Activated CD8-positive, alpha-beta memory T cell treated with anti-CD3 and anti-CD28 coated beads, Interleukin-2, amount 50 U/mL, for 24 hours (primary cell): ENCODE results near the gene AUTS2.

Experiments
- DNase-seq: peaks from one replicate; pipeline ENCODE4 v3.0.0-alpha.2; 2020; ENCODE audit errors: extremely low read depth

The AUTS2 gene

GRCh38 chr7:69935107-69935506, 336.8 kb downstream of the AUTS2 start:
- no peak for DNase-seq

- DNase-seq: no peak
Observed at GRCh38 chr7:69937097-69937496, 338.8 kb downstream of the AUTS2 start.

DNA sequence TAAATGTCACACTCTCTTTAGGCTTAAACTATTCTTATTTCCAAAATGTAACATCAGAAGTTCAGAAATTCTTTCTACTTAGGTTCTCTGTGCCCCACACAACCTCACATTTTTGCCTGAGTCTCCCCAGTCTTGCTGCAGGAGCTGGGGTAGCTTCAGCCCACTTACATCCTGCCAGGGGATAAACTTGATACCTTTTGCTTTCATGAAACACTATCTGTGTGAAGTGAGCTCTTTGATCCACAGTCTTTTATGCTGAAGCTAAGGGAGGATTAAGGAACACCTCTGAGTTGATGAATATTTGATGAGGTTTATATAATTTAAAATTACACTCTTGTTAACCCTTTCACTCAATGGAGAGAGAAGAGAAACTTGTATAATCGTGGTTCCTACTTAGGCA, 341.0 kb downstream of the AUTS2 start:
- no peak for DNase-seq

DNA sequence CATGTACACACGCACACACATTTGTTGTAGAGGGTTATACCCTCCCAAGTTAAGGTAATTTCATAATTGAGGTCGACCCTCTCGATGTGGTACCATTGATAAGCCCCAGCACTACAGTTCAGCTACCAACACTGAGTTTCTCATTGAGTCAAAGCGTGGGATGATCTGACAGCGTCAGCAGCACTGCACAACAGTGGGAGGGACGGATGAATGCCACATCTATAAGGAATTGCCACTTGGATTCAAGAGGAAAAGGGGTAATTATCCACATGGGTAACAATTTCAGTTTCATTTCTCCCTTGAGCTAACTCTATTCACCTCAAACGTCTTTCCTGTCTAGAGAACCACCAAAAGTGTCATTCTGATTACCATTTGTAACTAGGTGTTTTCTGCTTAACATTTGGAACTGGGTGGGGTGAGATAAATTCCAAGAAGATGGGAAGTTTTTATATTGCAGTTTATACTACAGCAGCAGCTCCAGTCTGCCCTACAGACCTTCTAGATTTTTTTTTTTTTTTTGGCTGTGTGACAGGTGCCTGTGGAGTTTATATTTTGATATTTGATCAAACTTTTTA, 342.9 kb downstream of the AUTS2 start:
- DNase-seq: no peak

DNA sequence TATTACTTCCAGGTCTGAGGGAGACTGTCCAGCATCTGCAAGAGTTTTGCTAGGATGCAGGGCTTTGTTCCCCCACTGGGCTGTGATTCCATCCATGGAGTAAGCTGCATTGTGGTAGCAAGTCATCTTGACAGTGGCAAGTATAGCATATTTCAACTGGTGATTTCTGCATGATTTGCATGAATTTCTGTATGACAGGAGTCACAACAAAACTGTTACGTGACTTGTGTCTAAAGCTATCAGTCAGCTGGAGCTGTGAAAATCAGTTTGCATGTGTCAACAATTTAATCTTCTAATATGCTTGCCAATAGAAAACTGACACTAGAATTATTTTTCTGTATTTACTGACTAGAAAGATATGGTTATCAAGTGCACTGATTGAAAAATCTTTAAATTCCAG, 344.3 kb downstream of the AUTS2 start:
- no peak for DNase-seq

DNA sequence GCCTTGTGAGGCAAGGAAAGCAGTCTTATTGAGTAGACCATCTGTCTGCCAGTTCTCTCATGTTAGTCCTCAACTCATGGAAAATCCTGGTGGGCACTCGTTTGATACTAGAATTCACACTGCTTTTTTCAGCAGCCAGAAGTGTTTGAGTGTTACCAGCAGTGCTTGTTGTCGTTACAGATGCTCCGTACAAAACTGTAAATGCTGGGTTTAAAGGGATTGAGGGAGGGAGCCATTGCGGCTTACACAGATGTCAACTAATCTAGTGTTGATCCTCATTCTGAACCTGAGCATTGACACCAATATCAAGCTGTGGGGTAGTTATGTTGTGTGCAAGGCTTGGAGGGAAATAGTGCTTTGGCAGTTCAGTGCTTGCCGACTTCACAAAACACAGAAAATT, 348.6 kb downstream of the AUTS2 start:
- no peak for DNase-seq

- no peak for DNase-seq
Observed at GRCh38 chr7:69947998-69948397, 349.7 kb downstream of the AUTS2 start.

GRCh38 chr7:69949122-69949521, 350.8 kb downstream of the AUTS2 start:
- no peak for DNase-seq

GRCh38 chr7:69951458-69951857, 353.2 kb downstream of the AUTS2 start:
- no peak for DNase-seq

- DNase-seq: no peak
Observed at GRCh38 chr7:69953136-69954067, 355.1 kb downstream of the AUTS2 start.

DNA sequence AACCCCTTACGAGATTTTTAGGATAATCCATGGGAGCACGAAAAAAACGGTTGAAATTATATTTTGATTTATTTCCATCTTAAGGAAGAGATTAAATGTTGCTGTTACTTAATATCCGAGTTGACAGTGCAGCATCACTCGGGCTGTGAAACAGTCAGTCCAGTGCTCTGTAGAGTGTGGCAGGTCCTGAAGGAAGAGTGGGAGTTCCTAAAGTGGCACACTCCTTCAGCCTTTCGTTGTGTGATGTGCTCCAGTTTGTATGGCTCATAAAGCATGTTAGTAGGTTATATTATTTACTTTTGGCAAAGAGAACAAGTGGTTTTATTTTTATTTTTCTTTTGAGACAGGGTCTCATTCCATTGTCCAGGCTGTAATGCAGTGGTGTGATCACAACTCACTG, 358.3 kb downstream of the AUTS2 start:
- DNase-seq: no peak

DNA sequence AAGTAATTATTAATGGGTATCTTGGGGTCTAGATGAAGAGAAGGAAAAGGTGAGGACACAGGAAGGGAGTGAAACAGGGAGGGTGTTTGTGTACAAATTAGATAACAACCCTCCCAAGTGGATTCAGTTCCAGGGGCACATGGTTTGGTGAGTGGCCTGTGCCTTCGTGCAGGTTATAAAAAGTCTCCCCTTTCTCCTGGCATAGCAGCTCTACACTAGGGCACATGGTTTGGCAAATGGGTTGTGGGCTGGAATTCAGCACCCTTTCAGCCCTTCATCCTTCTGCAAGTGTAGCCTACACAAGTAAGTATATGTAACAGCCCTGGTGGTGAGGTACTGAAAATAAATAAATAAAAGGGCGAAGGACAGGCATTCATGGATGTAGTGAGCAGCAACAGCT, 359.4 kb downstream of the AUTS2 start:
- DNase-seq: no peak

GRCh38 chr7:69959789-69960499, 361.7 kb downstream of the AUTS2 start:
- DNase-seq: no peak

DNA sequence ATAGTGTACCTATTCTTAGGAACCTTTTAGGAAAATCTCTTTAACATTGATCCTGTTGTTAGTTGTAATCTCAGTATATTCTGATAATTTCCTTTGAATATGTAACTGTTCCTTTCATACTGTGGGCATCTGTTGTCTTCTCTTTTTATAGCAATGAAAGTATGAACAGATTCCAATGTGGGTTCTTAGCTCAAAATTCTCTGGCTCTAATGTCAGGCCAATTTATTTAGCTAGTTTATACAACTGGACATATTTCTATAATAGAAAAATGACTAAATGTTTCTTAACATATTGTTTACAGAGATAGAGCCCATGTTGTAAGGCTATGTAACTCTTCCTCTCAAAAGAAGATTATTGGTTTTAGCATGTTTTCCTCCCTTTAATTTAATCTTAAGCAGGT, 363.2 kb downstream of the AUTS2 start:
- no peak for DNase-seq

GRCh38 chr7:69962186-69963065, 364.2 kb downstream of the AUTS2 start:
- DNase-seq: no peak

DNA sequence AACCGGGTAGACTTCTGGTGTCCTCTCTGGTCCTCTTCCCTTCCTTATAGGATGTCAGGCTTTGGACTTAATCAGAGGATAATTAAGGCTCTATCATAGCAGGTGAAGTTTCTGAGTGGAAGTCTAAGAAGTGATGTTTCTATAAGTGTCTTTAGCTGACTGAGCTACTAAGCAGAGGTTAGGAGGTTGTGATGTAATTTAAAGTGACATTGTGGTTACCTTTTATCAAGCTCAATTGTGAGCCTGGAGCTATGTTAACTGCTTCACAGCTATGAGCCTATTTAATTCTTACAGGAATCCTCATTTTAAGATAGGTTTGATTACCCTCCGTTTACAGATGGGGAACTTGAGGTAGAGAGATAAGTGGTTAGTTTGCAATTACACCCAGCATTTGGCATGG, 365.1 kb downstream of the AUTS2 start:
- DNase-seq: no peak

- DNase-seq: no peak
Observed at GRCh38 chr7:69966766-69967591, 368.7 kb downstream of the AUTS2 start.

- no peak for DNase-seq
Observed at GRCh38 chr7:69967689-69968450, 369.6 kb downstream of the AUTS2 start.

- DNase-seq: no peak
Observed at GRCh38 chr7:69968969-69969556, 370.8 kb downstream of the AUTS2 start.

- DNase-seq: no peak
Observed at GRCh38 chr7:69981646-69982045, 383.4 kb downstream of the AUTS2 start.
